ENCODE measurements around the gene FMO5. TPM values are rescaled to one million over a fixed set of nuclear protein-coding genes. Genes with fewer than 3 reads are reported as not detected.

Gene FMO5
- total RNA-seq, 6 donors from 2014 or later: 37.4 to 258 (median 121) TPM

DNA sequence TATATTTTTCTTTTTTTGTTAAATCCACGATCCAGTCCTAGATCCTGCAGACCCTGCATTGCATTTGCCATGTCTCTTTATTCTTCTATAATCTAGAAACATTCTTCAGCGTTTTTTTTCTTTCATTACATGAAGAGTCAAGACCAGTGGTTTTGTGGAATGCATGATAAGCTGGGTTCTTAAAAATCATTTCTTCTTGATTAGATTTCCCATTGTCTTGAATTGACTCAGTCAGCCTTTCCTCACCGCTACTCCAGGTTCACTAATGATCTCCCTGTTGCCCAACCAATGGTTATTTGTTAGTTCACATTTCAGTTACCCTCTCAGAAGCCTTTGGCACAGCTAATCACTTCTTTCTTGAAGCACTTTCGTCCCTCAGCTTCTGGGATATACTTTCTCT, 42.6 kb upstream of the FMO5 start:
- Histone ChIP-seq H3K27me3 (no peaks in the 10 kb centered on the region), H3K9me3 (no peaks in the 10 kb centered on the region), H3K36me3 (peaks cover 10 to 78% (median 29%) of the 10 kb centered on the region in 4 donors), H3K4me3 (no peak overlapping the region), H3K27ac (no peak overlapping the region), H3K4me1 (no peaks in the 10 kb centered on the region)
- DNase-seq: no peak
- ATAC-seq (ENCODE audit: low FRiP score in 2 of 2): no peak
- TF ChIP-seq EP300 (IDR thresholded peaks at IDR 0.05) (no peak), POLR2AphosphoS5 (IDR thresholded peaks at IDR 0.05) (no peak), POLR2A (IDR thresholded peaks at IDR 0.05) (no peak)
- TF ChIP-seq, protein P1, sequence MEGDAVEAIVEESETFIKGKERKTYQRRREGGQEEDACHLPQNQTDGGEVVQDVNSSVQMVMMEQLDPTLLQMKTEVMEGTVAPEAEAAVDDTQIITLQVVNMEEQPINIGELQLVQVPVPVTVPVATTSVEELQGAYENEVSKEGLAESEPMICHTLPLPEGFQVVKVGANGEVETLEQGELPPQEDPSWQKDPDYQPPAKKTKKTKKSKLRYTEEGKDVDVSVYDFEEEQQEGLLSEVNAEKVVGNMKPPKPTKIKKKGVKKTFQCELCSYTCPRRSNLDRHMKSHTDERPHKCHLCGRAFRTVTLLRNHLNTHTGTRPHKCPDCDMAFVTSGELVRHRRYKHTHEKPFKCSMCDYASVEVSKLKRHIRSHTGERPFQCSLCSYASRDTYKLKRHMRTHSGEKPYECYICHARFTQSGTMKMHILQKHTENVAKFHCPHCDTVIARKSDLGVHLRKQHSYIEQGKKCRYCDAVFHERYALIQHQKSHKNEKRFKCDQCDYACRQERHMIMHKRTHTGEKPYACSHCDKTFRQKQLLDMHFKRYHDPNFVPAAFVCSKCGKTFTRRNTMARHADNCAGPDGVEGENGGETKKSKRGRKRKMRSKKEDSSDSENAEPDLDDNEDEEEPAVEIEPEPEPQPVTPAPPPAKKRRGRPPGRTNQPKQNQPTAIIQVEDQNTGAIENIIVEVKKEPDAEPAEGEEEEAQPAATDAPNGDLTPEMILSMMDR (IDR thresholded peaks at IDR 0.05): no peak
- WGBS, 2 donors: 88 to 94% methylated on average over 4 of the region's 4 CpGs

DNA sequence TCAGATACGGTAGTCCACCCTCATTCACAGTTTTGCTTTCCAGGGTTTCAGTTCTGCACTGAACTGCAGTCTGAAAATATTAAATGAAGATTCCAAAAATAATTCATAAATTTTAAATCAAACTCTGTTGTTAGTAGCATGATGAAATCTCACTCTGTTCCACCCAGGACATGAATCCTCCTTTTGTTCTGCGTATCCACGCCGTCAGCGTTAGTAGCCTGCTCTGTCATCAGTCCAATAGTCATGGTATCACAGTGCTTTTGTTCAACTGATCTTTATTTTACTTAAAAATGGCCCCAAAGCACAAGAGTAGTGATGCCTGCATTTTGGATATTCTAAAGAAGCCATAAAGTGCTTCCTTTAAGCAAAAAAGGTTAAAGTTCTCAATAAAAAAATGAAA, 41.2 kb upstream of the FMO5 start:
- ATAC-seq (ENCODE audit: low FRiP score in 2 of 2) (no peak), DNase-seq (no peak)
- Histone ChIP-seq H3K4me1 (no peaks in the 10 kb centered on the region), H3K27me3 (no peaks in the 10 kb centered on the region), H3K9me3 (no peaks in the 10 kb centered on the region), H3K36me3 (peaks cover 10 to 81% (median 28%) of the 10 kb centered on the region in 4 donors), H3K27ac (no peak overlapping the region), H3K4me3 (no peak overlapping the region)
- WGBS, 2 donors: 96 to 98% methylated on average over 5 of the region's 5 CpGs
- TF ChIP-seq POLR2A (IDR thresholded peaks at IDR 0.05) (no peak), POLR2AphosphoS5 (IDR thresholded peaks at IDR 0.05) (no peak)

DNA sequence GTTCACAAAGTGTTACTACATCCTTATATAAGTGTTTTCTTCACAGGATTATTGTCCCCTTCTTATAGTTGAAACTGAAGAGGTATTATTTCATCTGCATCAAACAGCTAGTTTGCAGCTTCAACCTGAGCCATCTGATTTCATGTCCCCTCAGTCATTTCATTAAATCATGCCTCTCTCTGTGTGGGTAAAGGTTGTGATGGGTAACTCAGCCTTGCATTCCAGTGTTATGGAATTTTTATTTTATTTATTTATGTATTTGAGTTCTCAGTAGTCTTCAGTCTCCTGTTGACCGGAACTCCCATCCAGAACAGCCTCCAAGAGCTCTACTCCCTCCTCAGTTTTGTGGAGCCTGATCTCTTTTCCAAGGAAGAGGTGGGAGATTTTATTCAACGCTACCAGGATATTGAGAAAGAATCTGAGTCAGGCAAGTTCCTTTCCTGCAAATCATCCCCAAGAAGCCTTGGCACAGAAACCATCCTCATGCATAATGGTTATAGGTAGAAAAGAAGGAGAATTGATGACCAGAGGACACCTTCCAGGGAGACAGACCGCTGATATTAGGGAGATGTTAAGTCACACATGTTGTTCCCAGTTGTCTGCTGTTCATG, 39.1 kb upstream of the FMO5 start:
- no peak overlapping the region for H3K27ac ChIP-seq
- WGBS, 2 donors: 84 to 91% methylated on average over 3 of the region's 3 CpGs
- TF ChIP-seq, protein P1 (IDR thresholded peaks at IDR 0.05): no peak
- TF ChIP-seq POLR2AphosphoS5 (IDR thresholded peaks at IDR 0.05): no peak
- TF ChIP-seq POLR2A (IDR thresholded peaks at IDR 0.05): no peak
- TF ChIP-seq EP300 (IDR thresholded peaks at IDR 0.05): no peak
- H3K36me3 ChIP-seq: peaks cover 10 to 87% (median 24%) of the 10 kb centered on the region in 4 donors
- H3K9me3 ChIP-seq: no peaks in the 10 kb centered on the region
- H3K27me3 ChIP-seq: no peaks in the 10 kb centered on the region
- DNase-seq (no peak), ATAC-seq (ENCODE audit: low FRiP score in 2 of 2) (no peak)
- no peaks in the 10 kb centered on the region for H3K4me1 ChIP-seq
- no peak overlapping the region for H3K4me3 ChIP-seq

DNA sequence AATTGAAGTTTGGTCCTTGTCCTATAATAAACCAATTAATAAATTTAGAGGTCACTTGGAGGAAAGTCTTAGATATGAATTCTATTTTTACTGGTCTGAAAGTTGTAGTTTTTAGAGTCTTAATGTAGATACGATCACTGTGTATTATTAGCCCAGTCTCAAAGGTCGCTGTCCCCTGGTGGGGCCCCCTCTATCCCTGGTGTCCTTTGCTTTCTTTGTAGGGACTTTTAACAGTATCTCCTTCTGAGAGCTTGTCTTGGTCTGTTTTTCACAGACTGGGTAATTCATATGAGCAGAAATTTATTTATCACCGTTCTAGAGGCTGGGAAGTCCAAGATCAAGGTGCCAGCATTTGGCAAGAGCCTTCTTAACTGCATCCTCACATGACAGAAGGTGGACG, 35.8 kb upstream of the FMO5 start:
- H3K4me3 ChIP-seq: no peak overlapping the region
- no peak overlapping the region for H3K27ac ChIP-seq
- TF ChIP-seq EP300 (IDR thresholded peaks at IDR 0.05) (no peak), POLR2AphosphoS5 (IDR thresholded peaks at IDR 0.05) (no peak)
- H3K36me3 ChIP-seq: peaks cover under 1 to 59% (median 13%) of the 10 kb centered on the region in 4 donors
- 97 to 99% methylated on average over 4 of the region's 4 CpGs for WGBS, 2 donors
- H3K4me1 ChIP-seq: no peaks in the 10 kb centered on the region
- H3K9me3 ChIP-seq: no peaks in the 10 kb centered on the region
- ATAC-seq (ENCODE audit: low FRiP score in 2 of 2) (no peak), DNase-seq (no peak)
- no peaks in the 10 kb centered on the region for H3K27me3 ChIP-seq

DNA sequence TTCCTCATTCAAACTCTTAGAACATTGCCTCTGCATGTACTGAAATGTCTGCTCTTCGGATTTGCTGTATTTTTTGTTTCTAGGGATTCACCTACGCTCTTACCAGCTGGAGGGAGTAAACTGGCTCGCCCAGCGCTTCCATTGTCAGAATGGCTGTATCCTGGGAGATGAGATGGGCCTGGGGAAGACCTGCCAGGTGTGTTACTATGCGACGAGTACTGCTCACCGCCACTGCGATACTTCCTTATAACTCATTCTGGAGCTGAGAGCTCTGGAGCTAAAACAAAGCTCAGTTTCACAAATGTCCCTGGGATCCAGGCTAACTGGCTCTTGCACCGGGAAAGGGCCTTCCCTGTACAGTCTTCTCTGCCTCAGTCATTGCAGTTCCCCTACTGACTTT, 27.4 kb upstream of the FMO5 start:
- WGBS, 2 donors: 87 to 96% methylated on average over 9 of the region's 9 CpGs
- H3K36me3 ChIP-seq: peaks cover 0 to 5% (median 2%) of the 10 kb centered on the region in 4 donors

More for the DNA sequence above, 27.4 kb upstream of the FMO5 start:
- Histone ChIP-seq H3K9me3 (no peaks in the 10 kb centered on the region), H3K4me1 (peaks cover 0 to 2% (median under 1%) of the 10 kb centered on the region in 4 donors), H3K27ac (no peak overlapping the region), H3K4me3 (no peak overlapping the region), H3K27me3 (no peaks in the 10 kb centered on the region)
- TF ChIP-seq POLR2AphosphoS5 (IDR thresholded peaks at IDR 0.05): no peak
- TF ChIP-seq, protein P1 (IDR thresholded peaks at IDR 0.05): no peak
- TF ChIP-seq POLR2A (IDR thresholded peaks at IDR 0.05): no peak
- TF ChIP-seq EP300 (IDR thresholded peaks at IDR 0.05): no peak
- ATAC-seq (ENCODE audit: low FRiP score in 2 of 2): no peak
- DNase-seq: no peak

Data from upper lobe of left lung (tissue), 6 donors.